RCC 7860 (cell line): ENCODE results near the gene SMYD3.

Experiments used
- DNase-seq: peaks from one replicate; pipeline ENCODE4 v3.0.0-alpha.2; 2015; ENCODE audit warnings: low spot score
- FAIRE-seq: peaks from 2 replicates; lab custom pipeline; 2012; peaks lifted over from hg19 to GRCh38; lab: Jason Lieb, UNC

SMYD3 gene

GRCh38 chr1:246317332-246318035 is 189.6 kb downstream of the SMYD3 start:
- peak; percentile 25 for DNase-seq
- peak; percentile 77 for FAIRE-seq

GRCh38 chr1:246311461-246311860 is 195.6 kb downstream of the SMYD3 start:
- FAIRE-seq, result no peak
- DNase-seq, result no peak

GRCh38 chr1:246309247-246309884 is 197.7 kb downstream of the SMYD3 start:
- FAIRE-seq, result no peak
- no peak for DNase-seq

- no peak for FAIRE-seq
- no peak for DNase-seq
These were observed 198.5 kb downstream of the SMYD3 start for GRCh38 chr1:246308533-246309075.

GRCh38 chr1:246306415-246307037 is 200.6 kb downstream of the SMYD3 start:
- FAIRE-seq (peak; percentile 80), DNase-seq (peak; percentile 54)

GRCh38 chr1:246304484-246305259 is 202.4 kb downstream of the SMYD3 start:
- FAIRE-seq, result no peak
- DNase-seq, result no peak

- no peak for FAIRE-seq
- no peak for DNase-seq
These were observed 204.3 kb downstream of the SMYD3 start for GRCh38 chr1:246302711-246303317.

- DNase-seq (no peak), FAIRE-seq (no peak)
These were observed 204.8 kb downstream of the SMYD3 start for GRCh38 chr1:246302251-246302625.

- FAIRE-seq (no peak), DNase-seq (no peak)
These were observed 205.4 kb downstream of the SMYD3 start for GRCh38 chr1:246301553-246302250.

- FAIRE-seq, result no peak
- DNase-seq, result no peak
These were observed 206.2 kb downstream of the SMYD3 start for GRCh38 chr1:246300626-246301549.

- FAIRE-seq (peak; percentile 87), DNase-seq (peak; percentile 54)
These were observed 209.5 kb downstream of the SMYD3 start for GRCh38 chr1:246297279-246298265.

GRCh38 chr1:246295968-246296367 is 211.1 kb downstream of the SMYD3 start:
- FAIRE-seq, result no peak
- no peak for DNase-seq

- no peak for DNase-seq
- no peak for FAIRE-seq
These were observed 211.7 kb downstream of the SMYD3 start for GRCh38 chr1:246295340-246295739.

- DNase-seq (no peak), FAIRE-seq (no peak)
These were observed 212.8 kb downstream of the SMYD3 start for GRCh38 chr1:246294263-246294662.

GRCh38 chr1:246293366-246294121 is 213.5 kb downstream of the SMYD3 start:
- DNase-seq (no peak), FAIRE-seq (no peak)

GRCh38 chr1:246292571-246292970 is 214.5 kb downstream of the SMYD3 start:
- DNase-seq, result no peak
- FAIRE-seq, result no peak

- DNase-seq (no peak), FAIRE-seq (no peak)
These were observed 216.0 kb downstream of the SMYD3 start for GRCh38 chr1:246291127-246291526.
